HG03460 (cell line): Measurements from ENCODE around the gene ZC3H18.

ENCODE experiments used
- ATAC-seq: cut with Tn5 transposase; IDR thresholded peaks from one replicate; pipeline ENCODE4 v1.9.1; 2021; ENCODE audit not compliant: unreplicated experiment

Gene ZC3H18

DNA sequence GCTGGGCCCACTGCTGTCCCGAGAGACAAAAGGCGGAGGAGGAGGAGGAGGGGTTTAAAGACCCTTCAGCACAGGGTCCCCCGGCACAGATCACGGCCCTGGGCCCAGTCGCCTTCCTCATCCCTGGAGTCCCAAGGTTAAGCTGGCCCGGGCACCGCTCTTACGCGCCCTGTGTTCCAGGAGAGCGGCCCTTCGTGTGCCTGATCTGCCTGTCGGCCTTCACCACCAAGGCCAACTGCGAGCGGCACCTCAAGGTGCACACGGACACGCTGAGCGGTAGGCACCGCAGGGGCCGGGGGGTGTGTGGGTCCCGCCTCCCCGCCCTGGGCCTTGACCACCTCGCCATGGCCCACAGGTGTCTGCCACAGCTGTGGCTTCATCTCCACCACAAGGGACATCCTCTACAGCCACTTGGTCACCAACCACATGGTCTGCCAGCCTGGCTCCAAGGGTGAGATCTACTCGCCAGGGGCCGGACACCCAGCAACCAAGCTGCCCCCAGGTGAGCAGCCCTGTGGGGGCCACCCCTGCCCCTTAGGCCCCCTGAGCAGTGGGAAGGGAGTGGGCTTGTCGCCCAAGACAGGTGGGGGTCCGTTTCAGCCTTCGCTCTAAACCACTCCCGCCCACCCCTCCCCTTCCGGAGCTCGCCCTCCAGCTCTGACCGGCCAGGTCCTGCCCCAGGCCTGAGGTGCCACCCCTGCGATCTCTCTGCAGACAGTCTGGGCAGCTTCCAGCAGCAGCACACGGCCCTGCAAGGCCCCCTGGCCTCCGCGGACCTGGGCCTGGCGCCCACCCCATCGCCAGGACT, 37.6 kb upstream of the ZC3H18 start:
- ATAC-seq: no peak

GRCh38 chr16:88533381-88533917, 36.8 kb upstream of the ZC3H18 start:
- ATAC-seq: no peak

DNA sequence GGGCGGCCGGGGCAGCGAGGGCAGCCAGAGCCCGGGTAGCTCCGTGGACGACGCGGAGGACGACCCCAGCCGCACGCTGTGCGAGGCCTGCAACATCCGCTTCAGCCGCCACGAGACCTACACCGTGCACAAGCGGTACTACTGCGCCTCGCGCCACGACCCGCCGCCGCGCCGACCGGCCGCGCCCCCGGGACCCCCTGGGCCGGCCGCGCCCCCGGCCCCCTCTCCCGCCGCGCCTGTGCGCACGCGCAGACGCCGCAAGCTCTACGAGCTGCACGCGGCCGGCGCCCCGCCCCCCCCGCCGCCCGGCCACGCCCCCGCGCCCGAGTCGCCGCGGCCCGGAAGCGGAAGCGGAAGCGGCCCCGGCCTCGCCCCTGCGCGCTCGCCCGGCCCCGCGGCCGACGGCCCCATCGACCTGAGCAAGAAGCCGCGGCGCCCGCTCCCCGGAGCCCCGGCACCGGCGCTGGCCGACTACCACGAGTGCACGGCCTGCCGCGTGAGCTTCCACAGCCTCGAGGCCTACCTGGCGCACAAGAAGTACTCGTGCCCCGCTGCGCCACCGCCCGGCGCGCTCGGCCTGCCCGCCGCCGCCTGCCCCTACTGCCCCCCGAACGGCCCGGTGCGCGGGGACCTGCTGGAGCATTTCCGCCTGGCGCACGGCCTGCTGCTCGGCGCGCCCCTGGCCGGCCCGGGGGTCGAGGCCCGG, 36.1 kb upstream of the ZC3H18 start:
- ATAC-seq: no peak

DNA sequence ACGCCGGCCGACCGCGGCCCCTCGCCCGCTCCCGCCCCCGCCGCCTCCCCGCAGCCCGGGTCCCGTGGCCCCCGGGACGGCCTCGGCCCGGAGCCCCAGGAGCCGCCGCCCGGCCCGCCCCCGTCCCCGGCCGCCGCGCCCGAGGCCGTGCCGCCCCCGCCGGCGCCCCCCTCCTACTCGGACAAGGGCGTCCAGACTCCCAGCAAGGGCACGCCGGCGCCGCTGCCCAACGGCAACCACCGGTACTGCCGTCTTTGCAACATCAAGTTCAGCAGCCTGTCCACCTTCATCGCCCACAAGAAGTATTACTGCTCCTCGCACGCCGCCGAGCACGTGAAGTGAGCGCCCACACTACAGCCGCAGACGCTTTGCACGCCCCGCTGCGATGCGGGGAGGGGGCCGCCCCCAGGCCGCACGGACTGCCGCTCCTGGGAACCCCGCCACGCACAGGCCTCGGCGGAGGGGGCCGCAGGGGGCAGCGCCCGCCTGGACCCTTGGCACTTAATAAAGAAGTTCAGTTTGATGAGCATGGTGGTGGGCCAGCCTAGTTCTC, 35.5 kb upstream of the ZC3H18 start:
- no peak for ATAC-seq

DNA sequence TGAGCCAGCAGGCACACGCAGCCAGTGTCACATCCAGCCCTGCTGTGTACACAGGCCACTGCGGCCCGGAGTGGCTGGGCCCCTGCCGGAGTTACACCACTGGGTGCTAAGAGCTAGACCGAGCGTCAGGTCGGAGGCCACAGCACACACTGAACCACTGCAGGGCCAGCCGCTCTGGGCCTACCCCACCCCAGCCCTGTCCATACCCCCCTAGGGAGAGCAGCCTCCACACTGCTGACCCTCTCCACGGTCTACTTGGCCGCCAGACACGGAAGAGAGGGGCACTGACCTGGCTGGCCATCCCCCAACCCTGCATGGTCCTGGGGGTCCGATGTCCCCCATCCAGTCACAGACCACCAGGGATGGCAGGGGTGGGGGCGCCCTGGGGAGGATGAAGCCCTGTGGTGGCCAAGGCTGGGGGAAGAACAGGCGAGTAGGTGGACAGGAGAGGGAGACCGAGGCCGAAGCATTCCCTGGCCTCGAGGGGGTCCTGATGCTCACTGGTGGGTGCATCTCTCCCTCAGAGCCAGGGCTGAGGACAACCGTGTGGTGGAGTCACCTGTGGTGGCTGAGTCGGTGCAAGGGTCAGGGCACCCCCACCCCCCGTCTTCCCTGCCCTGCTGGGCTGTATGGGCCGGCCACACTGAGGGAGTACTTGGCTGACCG, 34.9 kb upstream of the ZC3H18 start:
- no peak for ATAC-seq

DNA sequence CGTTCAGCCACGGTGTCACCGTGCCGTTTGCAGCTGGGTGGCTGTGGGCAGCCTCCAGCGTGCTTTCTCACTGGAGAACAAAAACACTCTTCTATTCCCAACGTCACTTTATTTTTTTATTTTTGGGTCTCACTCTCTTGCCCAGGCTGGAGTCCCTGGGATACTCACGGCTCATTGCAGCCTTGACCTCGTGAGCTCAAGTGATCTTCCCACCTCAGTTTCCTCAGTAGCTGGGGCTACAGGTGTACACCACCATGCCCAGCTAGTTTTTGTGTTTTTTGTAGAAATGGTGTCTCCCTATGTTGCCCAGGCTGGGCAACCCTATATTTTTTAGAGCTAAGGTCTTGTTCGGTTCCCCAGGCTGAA, 34.4 kb upstream of the ZC3H18 start:
- no peak for ATAC-seq

DNA sequence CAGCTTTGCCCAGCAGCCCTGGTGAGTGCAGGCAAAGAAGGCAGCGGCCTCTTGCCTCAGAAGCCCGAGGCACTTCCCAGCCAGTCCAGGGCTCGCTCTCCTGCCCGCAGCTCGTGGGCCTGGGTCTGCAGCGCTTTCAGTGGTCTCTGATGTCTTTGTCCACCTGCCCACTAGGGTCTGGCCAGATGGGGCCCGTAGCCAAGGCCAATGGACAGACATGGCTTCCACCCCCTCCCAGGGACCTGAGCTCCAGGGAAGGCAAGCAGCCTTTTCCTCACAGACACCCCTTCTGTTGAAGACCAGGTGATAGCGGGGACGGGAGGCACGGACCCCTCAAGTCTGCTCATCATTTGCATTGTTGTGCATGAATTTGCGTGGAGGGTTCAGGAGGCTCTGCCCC, 33.7 kb upstream of the ZC3H18 start:
- ATAC-seq: no peak

DNA sequence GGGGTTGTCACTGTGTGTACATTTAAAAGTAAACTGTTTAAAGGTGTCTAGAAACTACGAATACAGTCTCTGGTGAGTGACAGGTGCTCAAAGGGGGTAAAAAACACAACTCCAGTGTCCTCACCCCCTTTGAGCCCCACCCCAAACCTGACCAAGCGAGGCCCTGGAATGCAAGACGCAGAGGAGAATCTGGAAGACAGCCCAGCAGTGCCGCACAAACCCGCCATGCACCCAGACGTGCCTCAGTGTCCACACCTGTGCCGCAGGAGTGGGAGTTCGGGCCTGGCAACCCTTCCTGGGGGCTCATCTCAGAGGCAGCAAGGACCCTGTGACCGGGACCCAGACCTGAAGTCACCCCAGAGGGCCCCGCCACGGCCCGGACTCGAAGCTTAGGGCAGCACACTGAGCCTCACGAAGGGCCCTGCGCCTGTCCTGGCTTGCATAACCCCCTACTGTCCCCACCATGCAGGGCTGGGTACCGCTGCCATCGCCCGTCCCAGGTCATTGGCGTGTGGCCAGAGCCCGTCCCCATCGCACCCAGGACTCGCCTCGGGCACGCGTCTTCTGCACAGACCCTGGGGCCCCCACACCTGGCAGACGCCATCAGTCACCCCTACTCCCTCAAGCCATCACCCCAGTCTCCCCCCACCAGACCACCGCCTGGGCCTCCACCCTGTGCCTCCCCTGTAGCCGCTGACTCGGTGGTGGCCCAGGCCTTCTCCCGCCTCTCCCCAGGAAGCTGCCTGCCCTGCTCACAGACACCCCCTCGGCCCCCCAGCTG, 33.0 kb upstream of the ZC3H18 start:
- no peak for ATAC-seq

DNA sequence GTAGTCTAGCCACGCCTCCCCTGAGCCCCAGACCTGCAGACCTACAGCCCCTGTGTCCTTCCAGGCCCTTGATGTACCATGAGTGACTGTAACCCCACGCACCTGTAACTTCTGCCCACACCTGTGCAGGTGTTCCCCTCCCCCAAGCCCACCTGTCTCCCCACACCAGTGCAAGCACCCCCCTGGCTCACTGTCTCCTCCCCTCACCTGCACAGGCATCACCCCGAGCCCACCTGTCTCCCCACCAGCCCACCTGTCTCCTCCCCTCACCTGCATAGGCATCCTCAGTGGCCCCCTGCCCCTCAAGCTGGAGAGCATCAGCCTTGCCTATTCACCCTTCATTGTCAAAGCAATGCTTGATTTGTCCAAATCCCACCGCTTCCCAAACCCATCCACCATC, 32.3 kb upstream of the ZC3H18 start:
- ATAC-seq: no peak

DNA sequence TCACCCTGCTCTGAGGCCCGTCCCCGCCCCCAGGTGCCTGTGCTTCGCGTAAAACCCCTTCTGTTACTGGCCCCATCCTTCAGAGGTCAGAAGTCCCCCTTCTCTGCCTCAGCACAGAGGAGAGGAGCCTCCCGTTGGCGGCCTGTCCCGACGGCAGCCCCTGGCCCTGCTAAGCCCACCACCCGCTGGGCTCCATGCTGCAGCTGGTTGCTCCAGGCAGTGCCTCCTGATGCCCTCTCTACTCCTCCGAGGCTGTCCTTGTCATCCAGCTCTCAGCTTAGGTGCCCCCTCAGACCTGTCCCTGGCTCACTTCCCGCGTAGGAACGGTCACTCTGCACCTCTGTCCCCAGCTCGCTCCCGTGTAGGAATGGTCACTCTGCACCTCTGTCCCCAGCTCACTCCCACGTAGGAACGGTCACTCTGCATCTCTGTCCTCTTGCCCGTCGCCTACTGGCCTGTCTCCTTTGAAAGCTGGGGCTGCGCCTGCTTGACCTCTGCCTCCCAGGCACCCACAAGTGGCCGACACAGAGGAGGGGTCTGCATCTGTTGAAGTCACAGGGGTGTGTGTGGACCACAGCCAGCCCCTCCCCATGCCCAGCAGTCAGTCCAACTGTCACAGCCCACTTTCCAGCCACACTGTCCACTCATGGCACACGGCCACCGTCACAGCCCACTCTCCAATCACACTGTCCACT, 31.7 kb upstream of the ZC3H18 start:
- no peak for ATAC-seq

GRCh38 chr16:88539261-88539651, 30.9 kb upstream of the ZC3H18 start:
- ATAC-seq: no peak

DNA sequence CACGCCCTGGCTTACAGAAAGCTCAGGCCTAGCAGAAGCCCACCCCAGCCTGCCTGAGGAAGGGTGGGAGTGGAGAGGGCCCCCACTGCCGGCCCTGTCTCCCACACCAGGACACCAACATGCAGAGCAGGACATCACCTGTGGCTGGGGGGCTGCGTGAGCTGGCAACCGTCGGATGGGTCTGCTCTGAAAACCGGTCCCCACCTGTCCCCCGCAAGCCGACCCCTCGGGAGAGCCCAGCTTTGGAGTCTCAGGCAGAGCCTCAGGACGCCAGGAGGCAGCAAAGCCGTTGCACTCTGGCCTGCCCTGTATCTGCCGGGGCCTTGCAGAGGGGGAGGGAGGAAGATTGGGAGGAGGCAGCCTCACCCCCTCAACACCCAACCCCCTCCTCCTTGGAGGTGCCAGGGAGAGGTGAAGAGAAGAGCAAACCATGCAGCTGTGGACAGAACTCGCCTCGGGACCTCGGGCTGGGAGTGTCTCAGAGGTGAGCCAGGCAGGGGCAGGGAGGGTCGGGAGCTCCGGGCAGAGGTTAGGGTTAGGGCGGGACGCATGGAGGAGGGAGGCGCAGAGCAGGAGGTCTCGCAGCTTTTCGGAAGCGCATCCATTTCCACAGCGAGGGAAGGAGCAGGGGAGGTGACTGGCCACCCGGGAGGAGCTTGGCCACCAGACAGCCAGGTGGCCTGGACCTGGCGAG, 30.4 kb upstream of the ZC3H18 start:
- ATAC-seq: no peak

DNA sequence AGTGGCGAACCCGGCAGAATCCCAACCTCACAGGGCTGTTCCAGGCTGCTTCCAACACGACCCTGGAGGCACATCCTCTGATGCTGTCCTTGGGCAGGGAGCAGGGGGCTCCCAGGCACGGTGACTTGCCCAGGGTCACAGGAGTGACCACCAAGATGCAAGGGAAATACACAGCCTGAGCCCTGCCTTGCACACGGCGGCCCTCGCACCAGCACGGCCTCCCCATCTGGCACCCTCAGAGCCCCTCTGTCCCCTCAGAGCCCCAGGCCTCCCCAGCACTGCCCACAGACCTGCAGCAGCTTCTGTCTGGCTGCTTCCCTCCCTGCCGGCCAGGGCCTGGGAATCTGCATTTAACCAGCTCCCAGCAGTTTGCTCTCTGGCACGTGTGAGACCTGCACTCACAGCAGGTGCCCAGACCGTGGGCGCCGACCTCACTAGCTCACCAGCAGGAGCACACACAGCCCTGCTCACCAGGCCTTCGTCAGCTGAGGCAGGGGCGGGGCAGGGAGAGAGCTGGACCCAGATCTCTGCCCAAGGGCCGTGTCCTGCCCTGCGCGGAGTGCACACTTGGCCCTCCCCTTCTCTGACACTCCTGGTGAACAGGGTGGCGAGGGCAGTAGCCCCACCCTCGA, 29.7 kb upstream of the ZC3H18 start:
- no peak for ATAC-seq

- ATAC-seq: no peak
Measured at GRCh38 chr16:88541831-88542616, 28.2 kb upstream of the ZC3H18 start.

DNA sequence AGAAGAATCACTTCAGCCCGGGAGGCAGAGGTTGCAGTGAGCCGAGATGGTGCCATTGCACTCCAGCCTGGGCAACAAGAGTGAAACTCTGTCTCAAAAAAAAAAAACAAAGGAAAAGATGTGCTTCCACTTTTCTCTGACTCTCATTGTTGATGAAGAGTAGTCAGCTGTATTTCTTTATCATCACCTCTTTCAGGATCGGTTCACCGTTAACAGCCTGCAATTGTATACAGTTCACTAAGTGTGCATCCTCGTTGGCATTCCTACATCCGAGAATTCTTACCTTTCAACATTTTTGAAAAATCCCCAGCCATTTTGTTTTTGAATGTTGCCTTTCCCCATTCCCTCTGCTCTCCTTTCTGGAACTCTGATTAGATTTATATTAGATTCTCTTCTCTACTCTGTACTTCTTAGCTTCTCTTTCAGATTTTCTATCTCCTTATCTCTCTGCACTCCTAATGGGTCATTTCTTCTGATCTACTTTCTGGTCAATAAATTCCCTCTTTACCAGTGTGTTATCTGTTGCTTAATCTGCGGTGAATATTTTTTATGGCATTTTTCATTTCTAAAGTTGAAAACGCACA, 26.9 kb upstream of the ZC3H18 start:
- ATAC-seq: no peak

GRCh38 chr16:88545781-88546180, 24.4 kb upstream of the ZC3H18 start:
- ATAC-seq: no peak

DNA sequence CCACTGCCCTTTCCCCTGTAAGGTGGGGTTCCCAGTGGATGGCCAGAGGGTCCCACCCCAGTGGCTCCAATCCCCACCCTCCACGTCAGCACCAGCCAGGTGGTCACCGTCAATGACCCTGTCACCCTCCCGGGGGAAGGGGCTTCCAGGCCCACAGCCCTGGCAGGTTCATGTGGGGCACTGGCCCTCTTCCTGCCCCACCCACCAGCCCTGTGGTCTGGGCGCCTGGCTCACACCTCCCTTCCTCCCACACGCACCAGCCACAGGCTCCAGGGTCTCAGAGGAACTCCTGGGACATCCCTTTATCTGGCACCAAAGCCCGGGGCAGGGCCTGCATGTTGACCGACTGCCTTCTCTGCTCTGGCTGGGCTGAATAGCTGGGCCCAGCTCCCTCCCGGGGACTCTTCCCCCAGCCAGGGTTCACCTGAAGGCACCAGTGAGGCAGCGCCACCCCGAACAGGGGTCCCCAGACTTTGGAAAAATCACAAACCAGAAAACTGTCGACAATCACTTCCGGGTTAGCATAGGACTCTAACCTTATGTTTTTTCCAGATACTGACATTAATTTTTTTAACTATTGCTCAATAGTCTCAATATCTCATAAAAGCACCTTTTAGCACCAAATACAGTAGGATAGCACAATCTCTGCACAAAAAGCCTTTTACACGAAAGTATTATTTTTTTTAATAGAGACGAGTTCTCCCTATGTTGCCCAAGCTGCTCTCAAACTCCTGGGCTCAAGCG, 21.9 kb upstream of the ZC3H18 start:
- ATAC-seq: no peak
